Subcutaneous adipose tissue (tissue), 4 donors: Measurements from ENCODE around the gene MYH9. TPM values are rescaled to one million over a fixed set of nuclear protein-coding genes. Genes with fewer than 3 reads are reported as not detected.

ENCODE experiments used
- CTCF ChIP-seq: fragments of 450-650 bp; IDR thresholded peaks from one replicate; pipeline ENCODE4 v1.5.1; 2016; ENCODE audit warnings: low read depth, mild to moderate bottlenecking, control low read depth, antibody characterized with exemption, moderate library complexity
- total RNA-seq, 4 donors: library from RNA; depleted of rRNA; stranded (reverse); fragments of >200 nt; gene quantifications; one replicate each; pipeline ENCODE4 v1.1.0, GENCODE V29; 2016

MYH9 gene
- total RNA-seq, 4 donors from 2014 or later, result 187 to 410 (median 233) TPM

GRCh38 chr22:36315325-36315724 is 72.4 kb downstream of the MYH9 start:
- TF ChIP-seq CTCF, result no peak

GRCh38 chr22:36311386-36312085 is 76.2 kb downstream of the MYH9 start:
- no peak for TF ChIP-seq CTCF

- no peak for TF ChIP-seq CTCF
Observed at GRCh38 chr22:36308880-36309279, 78.9 kb downstream of the MYH9 start.

GRCh38 chr22:36306227-36306626 is 81.5 kb downstream of the MYH9 start:
- TF ChIP-seq CTCF, result no peak

GRCh38 chr22:36305813-36306212 is 82.0 kb downstream of the MYH9 start:
- TF ChIP-seq CTCF, result no peak

GRCh38 chr22:36304429-36304828 is 83.3 kb downstream of the MYH9 start:
- no peak for TF ChIP-seq CTCF

- TF ChIP-seq CTCF, result no peak
Observed at GRCh38 chr22:36303874-36304273, 83.9 kb downstream of the MYH9 start.
